Glutamatergic neuron (in vitro differentiated cells): ENCODE measurements around the gene CAMK1D. TPM values are rescaled to one million over a fixed set of nuclear protein-coding genes. Genes with fewer than 3 reads are reported as not detected.
"Not testable (repeated sequence)": the region's sequence is repeated elsewhere in the genome, so short reads cannot be mapped to it uniquely, and the experiment has no call there.

Experiments used
- DNase-seq: peaks from one replicate; pipeline ENCODE4 v3.0.0; 2022
- H3K27ac Mint-ChIP-seq: one replicate; pipeline ENCODE4 v1.8.0; 2020; ENCODE audit warnings: mild to moderate bottlenecking, mixed read lengths, inconsistent platforms; ENCODE audit not compliant: unreplicated experiment
- H3K27me3 Mint-ChIP-seq: one replicate; pipeline ENCODE4 v1.8.0; 2020; ENCODE audit warnings: mild to moderate bottlenecking, moderate library complexity, mixed read lengths, inconsistent platforms; ENCODE audit not compliant: unreplicated experiment
- H3K36me3 Mint-ChIP-seq: one replicate; pipeline ENCODE4 v1.8.0; 2020; ENCODE audit warnings: mild to moderate bottlenecking, mixed read lengths, inconsistent platforms; ENCODE audit not compliant: unreplicated experiment
- H3K4me1 Mint-ChIP-seq: one replicate; pipeline ENCODE4 v1.8.0; 2020; ENCODE audit warnings: mild to moderate bottlenecking, low read depth, mixed read lengths, inconsistent platforms; ENCODE audit not compliant: unreplicated experiment
- H3K4me3 Mint-ChIP-seq: one replicate; pipeline ENCODE4 v1.8.0; 2020; ENCODE audit warnings: mild to moderate bottlenecking, mixed read lengths, inconsistent platforms; ENCODE audit not compliant: unreplicated experiment
- H3K9me3 Mint-ChIP-seq: one replicate; pipeline ENCODE4 v1.8.0; 2020; ENCODE audit warnings: mild to moderate bottlenecking, moderate library complexity, mixed read lengths, inconsistent platforms; ENCODE audit not compliant: unreplicated experiment
- total RNA-seq: library from RNA; stranded (reverse); fragmentation: NEBNext Ultra II Directional; extraction: Animal tissue kit (Norgen Biotek cat#: 25700); gene quantifications from one replicate; pipeline ENCODE4 v1.2.1, GENCODE V29; 2021; ENCODE audit not compliant: unreplicated experiment
- TF ChIP-seq, protein P1 (sequence below): fragments of 200-600 bp; sonication (generic); IDR thresholded peaks from one replicate; pipeline ENCODE4 v1.5.0; 2021; ENCODE audit not compliant: partially characterized antibody, unreplicated experiment

The CAMK1D gene
- total RNA-seq, 1 donor from 2014 or later, result 29.8 TPM

DNA sequence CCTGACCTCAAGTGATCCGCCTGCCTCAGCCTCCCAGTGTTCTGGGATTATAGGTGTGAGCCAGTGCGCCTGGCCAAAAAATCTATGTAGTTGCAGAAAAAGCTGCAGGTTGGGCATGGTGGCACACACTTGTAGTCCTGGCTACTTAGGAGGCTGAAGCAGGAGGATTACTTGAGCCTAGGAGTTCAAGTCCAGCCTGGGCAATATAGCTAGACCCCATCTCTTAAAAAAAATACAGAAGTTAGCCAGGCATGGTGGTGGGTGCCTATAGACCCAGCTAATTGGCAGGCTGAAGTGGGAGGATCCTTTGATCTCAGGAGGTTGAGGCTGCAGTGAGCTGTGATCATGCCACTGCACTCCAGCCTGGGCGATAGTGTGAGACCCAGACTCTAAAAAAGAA lies 24.8 kb upstream of the CAMK1D start:
- DNase-seq, result no peak
- Mint-ChIP-seq H3K4me3 (no peak overlapping the region), H3K27ac (no peak overlapping the region), H3K27me3 (no peaks in the 10 kb centered on the region), H3K36me3 (no peaks in the 10 kb centered on the region), H3K4me1 (no peaks in the 10 kb centered on the region), H3K9me3 (no peaks in the 10 kb centered on the region)
- TF ChIP-seq, protein P1, sequence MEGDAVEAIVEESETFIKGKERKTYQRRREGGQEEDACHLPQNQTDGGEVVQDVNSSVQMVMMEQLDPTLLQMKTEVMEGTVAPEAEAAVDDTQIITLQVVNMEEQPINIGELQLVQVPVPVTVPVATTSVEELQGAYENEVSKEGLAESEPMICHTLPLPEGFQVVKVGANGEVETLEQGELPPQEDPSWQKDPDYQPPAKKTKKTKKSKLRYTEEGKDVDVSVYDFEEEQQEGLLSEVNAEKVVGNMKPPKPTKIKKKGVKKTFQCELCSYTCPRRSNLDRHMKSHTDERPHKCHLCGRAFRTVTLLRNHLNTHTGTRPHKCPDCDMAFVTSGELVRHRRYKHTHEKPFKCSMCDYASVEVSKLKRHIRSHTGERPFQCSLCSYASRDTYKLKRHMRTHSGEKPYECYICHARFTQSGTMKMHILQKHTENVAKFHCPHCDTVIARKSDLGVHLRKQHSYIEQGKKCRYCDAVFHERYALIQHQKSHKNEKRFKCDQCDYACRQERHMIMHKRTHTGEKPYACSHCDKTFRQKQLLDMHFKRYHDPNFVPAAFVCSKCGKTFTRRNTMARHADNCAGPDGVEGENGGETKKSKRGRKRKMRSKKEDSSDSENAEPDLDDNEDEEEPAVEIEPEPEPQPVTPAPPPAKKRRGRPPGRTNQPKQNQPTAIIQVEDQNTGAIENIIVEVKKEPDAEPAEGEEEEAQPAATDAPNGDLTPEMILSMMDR, result no peak

- H3K36me3 Mint-ChIP-seq, result no peaks in the 10 kb centered on the region
- no peaks in the 10 kb centered on the region for H3K27me3 Mint-ChIP-seq
- no peaks in the 10 kb centered on the region for H3K9me3 Mint-ChIP-seq
- no peak for DNase-seq
- H3K27ac Mint-ChIP-seq, result no peak overlapping the region
- H3K4me3 Mint-ChIP-seq, result no peak overlapping the region
- TF ChIP-seq, protein P1, result no peak
- no peaks in the 10 kb centered on the region for H3K4me1 Mint-ChIP-seq
Observed at GRCh38 chr10:12327074-12327473, 22.3 kb upstream of the CAMK1D start.

DNA sequence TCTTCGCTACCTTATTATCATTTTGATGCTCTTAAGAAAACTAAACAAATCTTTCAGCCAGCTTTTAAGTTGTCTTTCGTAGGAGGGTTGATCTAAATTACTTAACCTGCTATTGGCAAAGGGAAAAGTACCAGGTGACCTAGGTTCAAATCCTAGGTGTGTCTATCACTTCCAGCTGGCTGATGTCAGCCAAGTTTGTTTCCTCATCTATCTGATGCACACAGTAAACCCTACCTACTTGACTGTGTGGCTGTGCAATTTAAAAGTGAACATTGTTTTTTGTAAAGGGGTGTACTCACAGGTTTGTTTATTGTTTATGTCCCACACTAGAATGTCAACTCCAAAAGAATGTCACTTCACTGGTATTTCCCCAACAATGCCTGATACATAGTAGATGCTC lies 21.9 kb upstream of the CAMK1D start:
- no peak for DNase-seq
- Mint-ChIP-seq H3K9me3 (no peaks in the 10 kb centered on the region), H3K36me3 (no peaks in the 10 kb centered on the region), H3K27ac (no peak overlapping the region), H3K4me3 (no peak overlapping the region), H3K27me3 (no peaks in the 10 kb centered on the region), H3K4me1 (no peaks in the 10 kb centered on the region)
- TF ChIP-seq, protein P1, result no peak

- H3K4me1 Mint-ChIP-seq, H3K36me3 Mint-ChIP-seq, H3K9me3 Mint-ChIP-seq, H3K27ac Mint-ChIP-seq, H3K4me3 Mint-ChIP-seq, DNase-seq, H3K27me3 Mint-ChIP-seq: not testable (repeated sequence)
Observed at GRCh38 chr10:12328312-12328711, 21.0 kb upstream of the CAMK1D start.

GRCh38 chr10:12332572-12333379 lies 16.6 kb upstream of the CAMK1D start:
- TF ChIP-seq, protein P1, result no peak
- no peaks in the 10 kb centered on the region for H3K36me3 Mint-ChIP-seq
- peaks cover 1% of the 10 kb centered on the region for H3K27me3 Mint-ChIP-seq
- no peak for DNase-seq
- peaks cover 2% of the 10 kb centered on the region for H3K9me3 Mint-ChIP-seq
- H3K27ac Mint-ChIP-seq, result no peak overlapping the region
- H3K4me3 Mint-ChIP-seq, result no peak overlapping the region
- H3K4me1 Mint-ChIP-seq, result peaks cover 2% of the 10 kb centered on the region
